GM23338 (cell line): ENCODE results near the gene RUBCN.
"Not testable (repeated sequence)": the region's sequence is repeated elsewhere in the genome, so short reads cannot be mapped to it uniquely, and the experiment has no call there.

ENCODE experiments used
- CREB1 ChIP-seq: fragments of 250-450 bp; sonication (Bioruptor Pico); IDR thresholded peaks from 2 replicates; pipeline ENCODE4 v1.5.0; 2020; ENCODE audit warnings: low read depth, mild to moderate bottlenecking, moderate library complexity
- EZH2 ChIP-seq: fragments of 200-600 bp; sonication (generic); IDR thresholded peaks from one replicate; pipeline ENCODE4 v1.8.0; 2017; ENCODE audit warnings: antibody characterized with exemption, mild to moderate bottlenecking, low read depth; ENCODE audit not compliant: unreplicated experiment
- EZH2phosphoT487 ChIP-seq: fragments of 200-600 bp; sonication (generic); IDR thresholded peaks from one replicate; pipeline ENCODE4 v1.8.1; 2018; ENCODE audit warnings: antibody characterized with exemption; ENCODE audit not compliant: unreplicated experiment
- JUNB ChIP-seq: IDR thresholded peaks from one replicate; pipeline ENCODE4 v1.6.1; 2016; ENCODE audit warnings: antibody characterized with exemption; ENCODE audit not compliant: unreplicated experiment
- NANOG ChIP-seq: IDR thresholded peaks from 2 replicates; pipeline ENCODE4 v1.6.1; 2016; ENCODE audit warnings: antibody characterized with exemption, borderline replicate concordance
- POLR2AphosphoS5 ChIP-seq: IDR thresholded peaks from 2 replicates; pipeline ENCODE4 v1.6.1; 2016; ENCODE audit warnings: antibody characterized with exemption, low read depth
- STAT1 ChIP-seq: IDR thresholded peaks from one replicate; pipeline ENCODE4 v1.6.1; 2016; ENCODE audit warnings: antibody characterized with exemption; ENCODE audit not compliant: unreplicated experiment
- ZNF114 ChIP-seq: fragments of 250-450 bp; sonication (Bioruptor Pico); IDR thresholded peaks from 2 replicates; pipeline ENCODE4 v1.5.0; 2020; ENCODE audit warnings: mild to moderate bottlenecking, moderate library complexity
- ZNF331 ChIP-seq: fragments of 250-450 bp; sonication (Bioruptor Pico); IDR thresholded peaks from 2 replicates; pipeline ENCODE4 v1.5.0; 2020; ENCODE audit warnings: low read depth, mild to moderate bottlenecking, moderate library complexity
- TF ChIP-seq, protein P1 (sequence below), 2 experiments: fragments of 200-600 bp in 1 of 2; sonication (generic) in 1 of 2; conservative IDR thresholded peaks; 2 replicates each; pipeline versions ENCODE4 v1.5.1 to v1.6.1; 2016 to 2017; ENCODE audit warnings: antibody characterized with exemption in 2 of 2, low read depth in 2 of 2, mild to moderate bottlenecking in 2 of 2, moderate library complexity in 1 of 2
- TF ChIP-seq, protein P2 (sequence below): IDR thresholded peaks from one replicate; pipeline ENCODE4 v1.6.1; 2018; ENCODE audit warnings: antibody characterized with exemption; ENCODE audit not compliant: unreplicated experiment
- TF ChIP-seq, protein P3 (sequence below): IDR thresholded peaks from 2 replicates; pipeline ENCODE4 v1.6.1; 2016; ENCODE audit warnings: antibody characterized with exemption
- TF ChIP-seq, protein P4 (sequence below): fragments of 250-450 bp; sonication (Bioruptor Pico); IDR thresholded peaks from 2 replicates; pipeline ENCODE4 v1.5.0; 2020; ENCODE audit warnings: mild to moderate bottlenecking, moderate library complexity

DNA sequence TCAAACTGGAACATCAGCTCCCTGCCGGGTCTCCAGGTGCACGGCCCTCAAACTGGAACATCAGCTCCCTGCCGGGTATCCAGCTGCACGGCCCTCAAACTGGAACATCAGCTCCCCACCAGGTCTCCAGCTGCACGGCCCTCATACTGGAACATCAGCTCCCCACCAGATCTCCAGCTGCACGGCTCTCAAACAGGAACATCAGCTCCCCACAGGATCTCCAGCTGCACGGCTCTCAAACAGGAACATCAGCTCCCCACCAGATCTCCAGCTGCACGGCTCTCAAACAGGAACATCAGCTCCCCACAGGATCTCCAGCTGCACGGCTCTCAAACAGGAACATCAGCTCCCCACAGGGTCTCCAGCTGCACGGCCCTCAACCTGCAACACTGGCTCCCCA lies 99.1 kb downstream of the RUBCN start:
- TF ChIP-seq POLR2AphosphoS5; EZH2; CREB1 (CRISPR knock-in tag); ZNF331 (CRISPR knock-in tag); EZH2phosphoT487; JUNB; STAT1; ZNF114 (CRISPR knock-in tag); NANOG: not testable (repeated sequence)
- TF ChIP-seq, protein P1, sequence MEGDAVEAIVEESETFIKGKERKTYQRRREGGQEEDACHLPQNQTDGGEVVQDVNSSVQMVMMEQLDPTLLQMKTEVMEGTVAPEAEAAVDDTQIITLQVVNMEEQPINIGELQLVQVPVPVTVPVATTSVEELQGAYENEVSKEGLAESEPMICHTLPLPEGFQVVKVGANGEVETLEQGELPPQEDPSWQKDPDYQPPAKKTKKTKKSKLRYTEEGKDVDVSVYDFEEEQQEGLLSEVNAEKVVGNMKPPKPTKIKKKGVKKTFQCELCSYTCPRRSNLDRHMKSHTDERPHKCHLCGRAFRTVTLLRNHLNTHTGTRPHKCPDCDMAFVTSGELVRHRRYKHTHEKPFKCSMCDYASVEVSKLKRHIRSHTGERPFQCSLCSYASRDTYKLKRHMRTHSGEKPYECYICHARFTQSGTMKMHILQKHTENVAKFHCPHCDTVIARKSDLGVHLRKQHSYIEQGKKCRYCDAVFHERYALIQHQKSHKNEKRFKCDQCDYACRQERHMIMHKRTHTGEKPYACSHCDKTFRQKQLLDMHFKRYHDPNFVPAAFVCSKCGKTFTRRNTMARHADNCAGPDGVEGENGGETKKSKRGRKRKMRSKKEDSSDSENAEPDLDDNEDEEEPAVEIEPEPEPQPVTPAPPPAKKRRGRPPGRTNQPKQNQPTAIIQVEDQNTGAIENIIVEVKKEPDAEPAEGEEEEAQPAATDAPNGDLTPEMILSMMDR (conservative IDR thresholded peaks at IDR 0.05; ENCODE audit: low read depth in 2 of 2), result not testable (repeated sequence)
- TF ChIP-seq, protein P2, sequence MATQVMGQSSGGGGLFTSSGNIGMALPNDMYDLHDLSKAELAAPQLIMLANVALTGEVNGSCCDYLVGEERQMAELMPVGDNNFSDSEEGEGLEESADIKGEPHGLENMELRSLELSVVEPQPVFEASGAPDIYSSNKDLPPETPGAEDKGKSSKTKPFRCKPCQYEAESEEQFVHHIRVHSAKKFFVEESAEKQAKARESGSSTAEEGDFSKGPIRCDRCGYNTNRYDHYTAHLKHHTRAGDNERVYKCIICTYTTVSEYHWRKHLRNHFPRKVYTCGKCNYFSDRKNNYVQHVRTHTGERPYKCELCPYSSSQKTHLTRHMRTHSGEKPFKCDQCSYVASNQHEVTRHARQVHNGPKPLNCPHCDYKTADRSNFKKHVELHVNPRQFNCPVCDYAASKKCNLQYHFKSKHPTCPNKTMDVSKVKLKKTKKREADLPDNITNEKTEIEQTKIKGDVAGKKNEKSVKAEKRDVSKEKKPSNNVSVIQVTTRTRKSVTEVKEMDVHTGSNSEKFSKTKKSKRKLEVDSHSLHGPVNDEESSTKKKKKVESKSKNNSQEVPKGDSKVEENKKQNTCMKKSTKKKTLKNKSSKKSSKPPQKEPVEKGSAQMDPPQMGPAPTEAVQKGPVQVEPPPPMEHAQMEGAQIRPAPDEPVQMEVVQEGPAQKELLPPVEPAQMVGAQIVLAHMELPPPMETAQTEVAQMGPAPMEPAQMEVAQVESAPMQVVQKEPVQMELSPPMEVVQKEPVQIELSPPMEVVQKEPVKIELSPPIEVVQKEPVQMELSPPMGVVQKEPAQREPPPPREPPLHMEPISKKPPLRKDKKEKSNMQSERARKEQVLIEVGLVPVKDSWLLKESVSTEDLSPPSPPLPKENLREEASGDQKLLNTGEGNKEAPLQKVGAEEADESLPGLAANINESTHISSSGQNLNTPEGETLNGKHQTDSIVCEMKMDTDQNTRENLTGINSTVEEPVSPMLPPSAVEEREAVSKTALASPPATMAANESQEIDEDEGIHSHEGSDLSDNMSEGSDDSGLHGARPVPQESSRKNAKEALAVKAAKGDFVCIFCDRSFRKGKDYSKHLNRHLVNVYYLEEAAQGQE, result not testable (repeated sequence)
- TF ChIP-seq, protein P3, sequence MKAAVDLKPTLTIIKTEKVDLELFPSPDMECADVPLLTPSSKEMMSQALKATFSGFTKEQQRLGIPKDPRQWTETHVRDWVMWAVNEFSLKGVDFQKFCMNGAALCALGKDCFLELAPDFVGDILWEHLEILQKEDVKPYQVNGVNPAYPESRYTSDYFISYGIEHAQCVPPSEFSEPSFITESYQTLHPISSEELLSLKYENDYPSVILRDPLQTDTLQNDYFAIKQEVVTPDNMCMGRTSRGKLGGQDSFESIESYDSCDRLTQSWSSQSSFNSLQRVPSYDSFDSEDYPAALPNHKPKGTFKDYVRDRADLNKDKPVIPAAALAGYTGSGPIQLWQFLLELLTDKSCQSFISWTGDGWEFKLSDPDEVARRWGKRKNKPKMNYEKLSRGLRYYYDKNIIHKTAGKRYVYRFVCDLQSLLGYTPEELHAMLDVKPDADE, result not testable (repeated sequence)
- TF ChIP-seq, protein P4, sequence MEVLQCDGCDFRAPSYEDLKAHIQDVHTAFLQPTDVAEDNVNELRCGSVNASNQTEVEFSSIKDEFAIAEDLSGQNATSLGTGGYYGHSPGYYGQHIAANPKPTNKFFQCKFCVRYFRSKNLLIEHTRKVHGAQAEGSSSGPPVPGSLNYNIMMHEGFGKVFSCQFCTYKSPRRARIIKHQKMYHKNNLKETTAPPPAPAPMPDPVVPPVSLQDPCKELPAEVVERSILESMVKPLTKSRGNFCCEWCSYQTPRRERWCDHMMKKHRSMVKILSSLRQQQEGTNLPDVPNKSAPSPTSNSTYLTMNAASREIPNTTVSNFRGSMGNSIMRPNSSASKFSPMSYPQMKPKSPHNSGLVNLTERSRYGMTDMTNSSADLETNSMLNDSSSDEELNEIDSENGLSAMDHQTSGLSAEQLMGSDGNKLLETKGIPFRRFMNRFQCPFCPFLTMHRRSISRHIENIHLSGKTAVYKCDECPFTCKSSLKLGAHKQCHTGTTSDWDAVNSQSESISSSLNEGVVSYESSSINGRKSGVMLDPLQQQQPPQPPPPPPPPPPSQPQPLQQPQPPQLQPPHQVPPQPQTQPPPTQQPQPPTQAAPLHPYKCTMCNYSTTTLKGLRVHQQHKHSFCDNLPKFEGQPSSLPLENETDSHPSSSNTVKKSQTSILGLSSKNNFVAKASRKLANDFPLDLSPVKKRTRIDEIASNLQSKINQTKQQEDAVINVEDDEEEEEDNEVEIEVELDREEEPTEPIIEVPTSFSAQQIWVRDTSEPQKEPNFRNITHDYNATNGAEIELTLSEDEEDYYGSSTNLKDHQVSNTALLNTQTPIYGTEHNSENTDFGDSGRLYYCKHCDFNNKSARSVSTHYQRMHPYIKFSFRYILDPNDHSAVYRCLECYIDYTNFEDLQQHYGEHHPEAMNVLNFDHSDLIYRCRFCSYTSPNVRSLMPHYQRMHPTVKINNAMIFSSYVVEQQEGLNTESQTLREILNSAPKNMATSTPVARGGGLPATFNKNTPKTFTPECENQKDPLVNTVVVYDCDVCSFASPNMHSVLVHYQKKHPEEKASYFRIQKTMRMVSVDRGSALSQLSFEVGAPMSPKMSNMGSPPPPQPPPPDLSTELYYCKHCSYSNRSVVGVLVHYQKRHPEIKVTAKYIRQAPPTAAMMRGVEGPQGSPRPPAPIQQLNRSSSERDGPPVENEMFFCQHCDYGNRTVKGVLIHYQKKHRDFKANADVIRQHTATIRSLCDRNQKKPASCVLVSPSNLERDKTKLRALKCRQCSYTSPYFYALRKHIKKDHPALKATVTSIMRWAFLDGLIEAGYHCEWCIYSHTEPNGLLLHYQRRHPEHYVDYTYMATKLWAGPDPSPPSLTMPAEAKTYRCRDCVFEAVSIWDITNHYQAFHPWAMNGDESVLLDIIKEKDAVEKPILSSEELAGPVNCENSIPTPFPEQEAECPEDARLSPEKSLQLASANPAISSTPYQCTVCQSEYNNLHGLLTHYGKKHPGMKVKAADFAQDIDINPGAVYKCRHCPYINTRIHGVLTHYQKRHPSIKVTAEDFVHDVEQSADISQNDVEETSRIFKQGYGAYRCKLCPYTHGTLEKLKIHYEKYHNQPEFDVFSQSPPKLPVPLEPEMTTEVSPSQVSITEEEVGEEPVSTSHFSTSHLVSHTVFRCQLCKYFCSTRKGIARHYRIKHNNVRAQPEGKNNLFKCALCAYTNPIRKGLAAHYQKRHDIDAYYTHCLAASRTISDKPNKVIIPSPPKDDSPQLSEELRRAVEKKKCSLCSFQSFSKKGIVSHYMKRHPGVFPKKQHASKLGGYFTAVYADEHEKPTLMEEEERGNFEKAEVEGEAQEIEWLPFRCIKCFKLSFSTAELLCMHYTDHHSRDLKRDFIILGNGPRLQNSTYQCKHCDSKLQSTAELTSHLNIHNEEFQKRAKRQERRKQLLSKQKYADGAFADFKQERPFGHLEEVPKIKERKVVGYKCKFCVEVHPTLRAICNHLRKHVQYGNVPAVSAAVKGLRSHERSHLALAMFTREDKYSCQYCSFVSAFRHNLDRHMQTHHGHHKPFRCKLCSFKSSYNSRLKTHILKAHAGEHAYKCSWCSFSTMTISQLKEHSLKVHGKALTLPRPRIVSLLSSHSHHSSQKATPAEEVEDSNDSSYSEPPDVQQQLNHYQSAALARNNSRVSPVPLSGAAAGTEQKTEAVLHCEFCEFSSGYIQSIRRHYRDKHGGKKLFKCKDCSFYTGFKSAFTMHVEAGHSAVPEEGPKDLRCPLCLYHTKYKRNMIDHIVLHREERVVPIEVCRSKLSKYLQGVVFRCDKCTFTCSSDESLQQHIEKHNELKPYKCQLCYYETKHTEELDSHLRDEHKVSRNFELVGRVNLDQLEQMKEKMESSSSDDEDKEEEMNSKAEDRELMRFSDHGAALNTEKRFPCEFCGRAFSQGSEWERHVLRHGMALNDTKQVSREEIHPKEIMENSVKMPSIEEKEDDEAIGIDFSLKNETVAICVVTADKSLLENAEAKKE (CRISPR knock-in tag), result not testable (repeated sequence)
